Muscle of leg (tissue), 11 donors: Measurements from ENCODE around the gene MBD3L5. TPM values are rescaled to one million over a fixed set of nuclear protein-coding genes. Genes with fewer than 3 reads are reported as not detected.
"Not testable (repeated sequence)": the region's sequence is repeated elsewhere in the genome, so short reads cannot be mapped to it uniquely, and the experiment has no call there.

Experiments
- DNase-seq: peaks from one replicate; pipeline ENCODE4 v3.0.0; 2013
- H3K27ac ChIP-seq: one replicate; pipeline ENCODE4 v1.5.1; 2013; ENCODE audit warnings: mild to moderate bottlenecking, low read length, control low read depth
- H3K27me3 ChIP-seq: one replicate; pipeline ENCODE4 v1.6.1; 2013; ENCODE audit warnings: low read length; ENCODE audit not compliant: control insufficient read depth, insufficient read depth
- H3K36me3 ChIP-seq: one replicate; pipeline ENCODE4 v1.6.1; 2013; ENCODE audit warnings: low read length; ENCODE audit not compliant: control insufficient read depth, insufficient read depth
- H3K4me1 ChIP-seq: one replicate; pipeline ENCODE4 v1.6.1; 2013; ENCODE audit warnings: low read length; ENCODE audit not compliant: control insufficient read depth, insufficient read depth
- H3K4me3 ChIP-seq: one replicate; pipeline ENCODE4 v1.5.1; 2013; ENCODE audit warnings: low read length, control low read depth
- H3K9me3 ChIP-seq: replicated peaks from 2 replicates; pipeline ENCODE4 v1.6.1; 2013; ENCODE audit warnings: low read depth, low read length; ENCODE audit not compliant: control insufficient read depth
- WGBS: methylation state at CpG from one replicate; pipeline ENCODE4 v1.1.5; 2013; ENCODE audit warnings: missing lambda C conversion rate; ENCODE audit not compliant: insufficient coverage; 5-methylcytosine and 5-hydroxymethylcytosine counted together
- polyA plus RNA-seq, 8 donors: library from polyadenylated mRNA; unstranded; fragments of 120-200 nt; gene quantifications; one replicate each; pipeline versions ENCODE4 v1.2.1 to v1.2.3, GENCODE V29; 2013; ENCODE audit warnings: inconsistent platforms in 1 of 8, low replicate concordance in 1 of 8; ENCODE audit not compliant: insufficient read length in 8 of 8, insufficient read depth in 1 of 8
- total RNA-seq: library from RNA; stranded (reverse); fragments of 120-200 nt; gene quantifications from one replicate; pipeline ENCODE4 v1.2.4, GENCODE V29; 2013

MBD3L5 gene
- total and polyA plus RNA-seq, 9 donors, result not detected

DNA sequence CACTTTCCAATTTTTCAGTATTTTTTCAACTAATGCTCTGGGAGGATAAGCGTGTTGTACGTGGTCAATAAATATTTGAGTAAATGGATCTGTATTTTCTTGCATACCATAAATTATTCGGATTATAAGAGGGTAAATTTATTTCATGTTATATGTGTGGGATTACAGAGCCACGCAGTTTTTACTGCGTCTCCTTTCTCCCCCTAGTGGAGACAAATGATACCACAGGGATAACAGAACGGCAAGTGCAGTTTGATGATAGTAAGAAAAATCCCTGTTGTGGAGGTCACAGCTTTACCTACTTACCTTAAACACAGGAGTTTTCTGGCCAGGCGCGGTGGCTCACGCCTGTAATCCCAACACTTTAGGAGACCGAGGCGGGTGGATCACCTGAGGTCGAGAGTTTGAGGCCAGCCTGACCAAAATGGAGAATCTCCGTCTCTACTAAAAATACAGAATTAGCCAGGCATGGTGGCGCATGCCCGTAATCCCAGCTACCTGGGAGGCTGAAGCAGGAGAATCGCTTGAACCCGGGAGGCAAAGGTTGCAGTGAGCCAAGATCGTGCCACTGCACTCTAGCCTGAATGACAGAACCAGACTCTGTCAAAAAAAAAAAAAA lies 26.0 kb upstream of the MBD3L5 start:
- peak; percentile 27 for DNase-seq
- H3K9me3 ChIP-seq, result no peaks in the 10 kb centered on the region
- no peaks in the 10 kb centered on the region for H3K4me1 ChIP-seq
- no peak overlapping the region for H3K27ac ChIP-seq
- H3K36me3 ChIP-seq, result no peaks in the 10 kb centered on the region
- H3K27me3 ChIP-seq, result no peaks in the 10 kb centered on the region
- H3K4me3 ChIP-seq, result no peak overlapping the region
- WGBS, result 88% methylated on average over 7 of the region's 18 CpGs

DNA sequence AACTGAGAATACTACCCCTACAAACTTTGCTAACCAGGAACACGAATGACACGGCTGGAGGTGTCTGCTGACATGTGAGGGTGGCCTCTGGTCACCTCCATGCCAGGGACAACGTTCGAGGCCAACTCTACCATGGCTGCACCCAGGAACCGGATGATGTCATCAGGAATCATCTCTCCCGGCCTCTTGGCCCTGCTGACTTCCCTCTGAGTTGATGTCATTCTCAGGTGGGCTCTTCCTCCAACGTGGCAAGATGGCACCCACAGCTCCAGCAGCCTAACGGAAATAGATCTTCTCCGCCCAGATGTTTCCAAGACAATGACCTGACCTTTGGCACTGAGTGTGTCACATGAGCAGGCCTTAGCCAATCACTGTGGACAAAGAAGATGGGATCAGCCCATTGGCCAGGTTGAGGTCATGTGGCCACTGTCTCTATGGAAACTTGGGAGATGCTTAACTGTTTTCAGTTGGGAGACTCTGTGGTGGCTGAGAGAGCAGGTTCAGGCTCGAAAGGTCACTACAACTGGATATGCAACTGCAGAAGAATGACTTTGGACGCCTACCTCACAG lies 24.2 kb upstream of the MBD3L5 start:
- WGBS, result 76% methylated on average over 8 of the region's 11 CpGs
- H3K27ac ChIP-seq, result no peak overlapping the region
- H3K9me3 ChIP-seq, result no peaks in the 10 kb centered on the region
- DNase-seq, result no peak
- no peaks in the 10 kb centered on the region for H3K4me1 ChIP-seq
- H3K4me3 ChIP-seq, result no peak overlapping the region
- H3K36me3 ChIP-seq, result no peaks in the 10 kb centered on the region
- H3K27me3 ChIP-seq, result no peaks in the 10 kb centered on the region

DNA sequence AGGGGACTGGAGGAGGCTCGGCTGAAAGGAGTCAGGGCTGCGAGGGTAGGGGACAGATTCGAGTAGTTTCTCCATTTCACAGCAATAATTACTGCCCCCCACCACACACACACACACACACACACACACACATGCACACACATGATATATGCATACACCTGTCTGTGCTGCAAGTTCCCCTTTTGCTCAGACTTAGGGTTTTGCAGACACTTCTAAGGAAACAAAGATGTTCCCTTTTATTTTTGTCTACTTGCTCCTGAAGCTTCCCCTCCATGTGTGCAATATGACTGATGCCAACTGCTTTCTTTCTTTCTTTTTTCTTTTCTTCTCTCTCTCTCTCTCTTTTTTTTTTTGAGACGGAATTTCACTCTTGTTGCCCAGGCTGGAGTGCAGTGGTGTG lies 22.5 kb upstream of the MBD3L5 start:
- no peak for DNase-seq
- Histone ChIP-seq H3K27me3 (no peaks in the 10 kb centered on the region), H3K9me3 (no peaks in the 10 kb centered on the region), H3K36me3 (no peaks in the 10 kb centered on the region), H3K27ac (no peak overlapping the region), H3K4me3 (no peak overlapping the region), H3K4me1 (no peaks in the 10 kb centered on the region)
- 33% methylated on average over 1 of the region's 4 CpGs for WGBS

DNA sequence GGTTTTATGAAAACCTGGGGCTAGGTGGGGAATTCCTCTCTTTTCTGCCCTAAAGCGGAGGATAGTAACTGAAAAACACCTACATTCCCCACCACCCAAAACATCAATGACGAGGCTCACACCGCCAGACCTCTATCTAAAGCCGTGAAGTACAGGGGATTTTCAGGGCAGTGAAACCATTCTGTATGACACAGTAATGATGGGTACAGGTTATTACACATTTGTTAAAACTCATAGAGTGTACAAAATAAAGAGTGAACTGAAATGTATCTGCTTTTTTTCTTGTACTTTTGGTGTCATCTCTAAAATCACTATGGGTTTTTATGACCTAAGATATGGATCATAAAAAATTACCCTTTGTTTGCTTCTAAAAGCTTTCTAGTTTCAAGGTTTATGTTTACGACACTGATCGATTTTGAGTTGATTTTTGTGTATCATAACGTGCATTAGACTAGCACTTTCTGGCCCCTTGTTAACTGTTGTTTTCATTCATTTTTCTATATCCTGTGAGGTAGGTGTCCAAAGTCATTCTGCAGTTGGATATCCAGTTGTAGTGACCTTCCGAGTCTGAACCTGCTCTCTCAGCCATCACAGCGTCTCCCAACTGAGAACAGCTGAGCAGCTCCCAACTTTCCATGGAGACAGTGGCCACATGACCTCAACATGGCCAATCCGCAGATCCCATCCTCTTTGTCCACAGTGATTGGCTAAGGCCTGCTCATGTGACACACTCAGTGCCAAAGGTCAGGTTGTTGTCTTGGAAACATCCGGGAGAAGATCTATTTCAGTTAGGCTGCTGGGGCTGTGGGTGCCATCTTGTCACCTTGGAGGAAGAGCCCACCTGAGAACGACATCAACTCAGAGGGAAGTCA lies 19.4 kb upstream of the MBD3L5 start:
- Histone ChIP-seq H3K36me3 (no peaks in the 10 kb centered on the region), H3K4me3 (no peak overlapping the region), H3K9me3 (no peaks in the 10 kb centered on the region), H3K27me3 (no peaks in the 10 kb centered on the region), H3K27ac (no peak overlapping the region), H3K4me1 (no peaks in the 10 kb centered on the region)
- no peak for DNase-seq
- 85% methylated on average over 4 of the region's 12 CpGs for WGBS

DNA sequence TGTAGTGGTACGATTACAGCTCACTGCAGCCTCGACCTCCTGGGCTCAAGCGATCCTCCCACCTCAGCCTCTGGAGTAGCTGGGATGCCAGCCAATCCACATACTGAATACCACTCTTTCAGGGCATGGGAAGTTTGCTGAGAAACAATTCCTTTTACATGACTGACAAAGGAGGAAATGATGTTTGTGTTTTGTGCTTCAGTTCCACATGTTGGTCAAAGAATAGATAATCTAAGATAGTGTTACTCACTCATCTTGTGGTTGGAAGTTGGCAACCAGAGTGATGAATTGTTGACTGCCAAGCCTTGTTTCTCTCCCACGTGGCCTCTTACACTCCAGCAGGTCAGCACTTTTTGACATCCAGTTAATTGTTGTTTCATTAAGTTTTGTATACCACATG lies 16.7 kb upstream of the MBD3L5 start:
- no peak overlapping the region for H3K4me3 ChIP-seq
- no peak overlapping the region for H3K27ac ChIP-seq
- H3K36me3 ChIP-seq, result no peaks in the 10 kb centered on the region
- 100% methylated on average over 1 of the region's 4 CpGs for WGBS
- H3K9me3 ChIP-seq, result no peaks in the 10 kb centered on the region
- H3K4me1 ChIP-seq, result no peaks in the 10 kb centered on the region
- H3K27me3 ChIP-seq, result no peaks in the 10 kb centered on the region
- no peak for DNase-seq

DNA sequence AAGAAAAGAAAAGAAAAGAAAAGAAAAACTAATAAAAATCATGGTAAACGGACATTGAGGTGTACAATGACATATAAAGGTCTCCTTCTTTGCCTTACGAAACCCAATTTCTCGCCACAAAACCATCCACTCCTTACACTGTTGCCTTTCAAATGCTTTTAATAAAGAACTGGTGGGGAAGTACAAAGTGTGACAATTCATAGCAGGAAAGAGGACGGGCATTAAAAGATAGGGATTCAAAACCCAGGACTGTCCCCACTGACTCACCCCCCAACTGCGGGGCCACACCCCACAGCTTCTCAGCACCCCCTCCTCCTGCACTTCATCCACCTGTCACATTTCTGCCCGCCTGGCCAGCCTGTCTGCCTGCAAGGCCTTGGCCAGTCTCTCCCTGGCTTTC lies 11.6 kb upstream of the MBD3L5 start:
- no peak for DNase-seq
- Histone ChIP-seq H3K27ac (no peak overlapping the region), H3K27me3 (no peaks in the 10 kb centered on the region), H3K36me3 (no peaks in the 10 kb centered on the region), H3K4me3 (no peak overlapping the region), H3K9me3 (no peaks in the 10 kb centered on the region), H3K4me1 (no peaks in the 10 kb centered on the region)
- 60% methylated on average over 1 of the region's 6 CpGs for WGBS

DNA sequence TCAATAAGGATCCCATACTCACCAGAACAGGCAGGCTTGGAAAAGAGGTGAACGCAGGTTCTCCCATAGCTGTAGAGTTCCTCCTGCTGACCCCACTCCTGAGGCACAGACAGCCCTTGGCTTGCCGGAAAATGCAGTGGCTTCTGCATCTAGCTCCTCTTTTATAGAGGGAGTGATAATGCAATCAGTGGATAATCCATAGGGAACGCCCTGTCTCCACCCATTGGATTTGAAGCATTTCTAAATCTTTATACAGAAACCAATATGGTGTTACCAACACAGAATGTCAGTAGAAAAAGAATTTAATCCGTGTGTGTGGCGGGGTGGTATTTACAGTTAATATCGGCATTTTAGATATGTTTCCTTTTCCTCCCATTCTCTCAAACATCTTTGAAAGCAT lies 9.0 kb upstream of the MBD3L5 start, which contains the start of gene MBD3L2B:
Gene MBD3L2B (minus strand): TSS at position 101 of the 400 bp plus-strand sequence. CDS start 34 bp downstream, at position 67.
- H3K9me3 ChIP-seq, H3K27ac ChIP-seq, DNase-seq, H3K36me3 ChIP-seq, H3K4me3 ChIP-seq, H3K4me1 ChIP-seq, H3K27me3 ChIP-seq: not testable (repeated sequence)
- WGBS, result no CpG with 5 or more reads among the region's 6 CpGs

DNA sequence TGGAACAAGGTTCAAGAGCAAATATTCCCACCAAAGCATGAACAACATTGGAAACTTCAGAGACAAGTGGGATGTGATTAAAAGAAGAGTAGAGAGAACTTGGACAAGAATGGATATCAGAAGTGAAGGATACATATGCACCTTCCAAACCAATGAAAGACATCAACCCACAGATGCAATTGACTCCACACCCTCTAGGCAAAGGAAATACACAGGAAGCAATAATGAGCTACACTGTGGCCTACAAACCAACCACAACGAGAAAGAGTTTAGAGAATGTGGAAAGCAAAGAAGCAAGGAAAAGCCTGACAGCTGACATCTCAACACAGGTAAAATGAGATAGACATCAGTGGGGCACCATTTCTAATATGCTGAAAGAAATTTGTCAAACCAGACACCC lies 1.6 kb upstream of the MBD3L5 start:
- not testable (repeated sequence) for H3K36me3 ChIP-seq, DNase-seq, H3K9me3 ChIP-seq, H3K27me3 ChIP-seq, H3K4me3 ChIP-seq, H3K4me1 ChIP-seq, H3K27ac ChIP-seq
- no CpG with 5 or more reads among the region's 1 CpG for WGBS

DNA sequence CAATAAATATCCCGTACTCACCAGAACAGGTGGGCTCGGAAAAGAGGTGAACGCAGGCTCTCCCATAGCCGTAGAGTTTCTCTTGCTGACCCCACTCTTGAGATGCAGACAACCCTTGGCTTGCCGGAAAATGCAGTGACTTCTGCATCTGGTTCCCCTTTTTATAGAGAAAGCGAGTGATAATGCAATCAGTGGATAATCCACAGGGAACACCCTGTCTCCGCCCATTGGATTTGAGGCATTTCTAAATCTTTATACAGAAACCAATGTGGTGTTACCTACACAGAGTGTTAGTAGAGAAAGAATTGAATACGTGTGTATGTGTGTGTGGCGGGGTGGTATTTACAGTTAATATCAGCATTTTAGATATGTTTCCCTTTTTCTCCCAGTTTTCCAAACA lies 9.7 kb downstream of the MBD3L5 start, which contains the start of gene MBD3L4:
Gene MBD3L4 (minus strand): TSS at position 101 of the 400 bp plus-strand sequence. CDS start 35 bp downstream, at position 66.
- not testable (repeated sequence) for H3K27me3 ChIP-seq, DNase-seq, H3K4me3 ChIP-seq, H3K9me3 ChIP-seq, H3K4me1 ChIP-seq, H3K27ac ChIP-seq, H3K36me3 ChIP-seq
- WGBS, result no CpG with 5 or more reads among the region's 9 CpGs

DNA sequence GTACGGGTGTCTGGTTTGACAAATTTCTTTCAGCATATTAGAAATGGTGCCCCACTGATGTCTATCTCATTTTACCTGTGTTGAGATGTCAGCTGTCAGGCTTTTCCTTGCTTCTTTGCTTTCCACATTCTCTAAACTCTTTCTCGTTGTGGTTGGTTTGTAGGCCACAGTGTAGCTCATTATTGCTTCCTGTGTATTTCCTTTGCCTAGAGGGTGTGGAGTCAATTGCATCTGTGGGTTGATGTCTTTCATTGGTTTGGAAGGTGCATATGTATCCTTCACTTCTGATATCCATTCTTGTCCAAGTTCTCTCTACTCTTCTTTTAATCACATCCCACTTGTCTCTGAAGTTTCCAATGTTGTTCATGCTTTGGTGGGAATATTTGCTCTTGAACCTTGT lies 11.2 kb downstream of the MBD3L5 start:
- not testable (repeated sequence) for H3K4me3 ChIP-seq, H3K36me3 ChIP-seq, H3K9me3 ChIP-seq, H3K4me1 ChIP-seq, H3K27me3 ChIP-seq, DNase-seq, H3K27ac ChIP-seq
- no CpG with 5 or more reads among the region's 2 CpGs for WGBS
